ENCODE measurements around the gene RASGRF1.
"Not testable (repeated sequence)": the region's sequence is repeated elsewhere in the genome, so short reads cannot be mapped to it uniquely, and the experiment has no call there.

The RASGRF1 gene

GRCh38 chr15:79116771-79117170 lies 26.2 kb upstream of the RASGRF1 start:
- no peak overlapping the region for H3K27ac ChIP-seq
- no peak for TF ChIP-seq CTCF (conservative IDR thresholded peaks at IDR 0.05)

- TF ChIP-seq CTCF (conservative IDR thresholded peaks at IDR 0.05), result no peak
- H3K27ac ChIP-seq, result no peak overlapping the region
Observed at GRCh38 chr15:79115986-79116665, 25.5 kb upstream of the RASGRF1 start.

- H3K27ac ChIP-seq, result no peak overlapping the region
Observed at GRCh38 chr15:79113831-79114230, 23.3 kb upstream of the RASGRF1 start.

GRCh38 chr15:79111404-79111803 lies 20.8 kb upstream of the RASGRF1 start:
- not testable (repeated sequence) for H3K27ac ChIP-seq

More at GRCh38 chr15:79113831-79114230, 23.3 kb upstream of the RASGRF1 start:
- no peak for TF ChIP-seq CTCF (conservative IDR thresholded peaks at IDR 0.05)

GRCh38 chr15:79105141-79105540 lies 14.6 kb upstream of the RASGRF1 start:
- no peak for TF ChIP-seq CTCF (conservative IDR thresholded peaks at IDR 0.05)
- H3K27ac ChIP-seq, result no peak overlapping the region

- no peak overlapping the region for H3K27ac ChIP-seq
- no peak for TF ChIP-seq CTCF (conservative IDR thresholded peaks at IDR 0.05)
Observed at GRCh38 chr15:79102595-79102994, 12.0 kb upstream of the RASGRF1 start.

GRCh38 chr15:79101866-79102581 lies 11.4 kb upstream of the RASGRF1 start:
- no peak overlapping the region for H3K27ac ChIP-seq
- no peak for TF ChIP-seq CTCF (conservative IDR thresholded peaks at IDR 0.05)

GRCh38 chr15:79099692-79100091 lies 9.1 kb upstream of the RASGRF1 start:
- no peak overlapping the region for H3K27ac ChIP-seq
- no peak for TF ChIP-seq CTCF (conservative IDR thresholded peaks at IDR 0.05)
